H9 (cell line): ENCODE measurements around the gene TSPO2. TPM values are rescaled to one million over a fixed set of nuclear protein-coding genes. Genes with fewer than 3 reads are reported as not detected.

Experiments used
- DNase-seq: peaks from one replicate; pipeline ENCODE4 v3.0.0-alpha.2; 2017
- H2AFZ ChIP-seq: one replicate; pipeline ENCODE4 v1.6.1; 2013; ENCODE audit warnings: mild to moderate bottlenecking, low read length, control low read depth, moderate library complexity
- H2AK5ac ChIP-seq: 2 replicates; pipeline ENCODE4 v1.6.1; 2013; ENCODE audit warnings: low read length, control low read depth, mixed read lengths; ENCODE audit not compliant: insufficient read length
- H2BK120ac ChIP-seq: one replicate; pipeline ENCODE4 v1.6.1; 2013; ENCODE audit warnings: low read depth, mild to moderate bottlenecking, low read length, control low read depth, inconsistent platforms; ENCODE audit not compliant: poor library complexity, severe bottlenecking
- H2BK12ac ChIP-seq: 2 replicates; pipeline ENCODE4 v1.6.1; 2013; ENCODE audit warnings: low read length, control low read depth, mixed read lengths, low read depth; ENCODE audit not compliant: insufficient read length
- H2BK15ac ChIP-seq: 2 replicates; pipeline ENCODE4 v1.6.1; 2013; ENCODE audit warnings: low read depth, low read length, control low read depth
- H2BK20ac ChIP-seq: one replicate; pipeline ENCODE4 v1.6.1; 2013; ENCODE audit warnings: low read depth, mild to moderate bottlenecking, low read length, control low read depth, inconsistent platforms; ENCODE audit not compliant: poor library complexity, severe bottlenecking
- H2BK5ac ChIP-seq: 2 replicates; pipeline ENCODE4 v1.6.1; 2013; ENCODE audit warnings: low read length, control low read depth, mixed read lengths; ENCODE audit not compliant: insufficient read length
- H3K14ac ChIP-seq: 2 replicates; pipeline ENCODE4 v1.6.1; 2013; ENCODE audit warnings: low read length, control low read depth; ENCODE audit not compliant: insufficient read depth
- H3K18ac ChIP-seq: 2 replicates; pipeline ENCODE4 v1.6.1; 2013; ENCODE audit warnings: low read depth, mild to moderate bottlenecking, mixed read lengths, low read length, control low read depth; ENCODE audit not compliant: insufficient read length
- H3K23ac ChIP-seq: 2 replicates; pipeline ENCODE4 v1.6.1; 2013; ENCODE audit warnings: low read length, control low read depth, mixed read lengths, low read depth; ENCODE audit not compliant: insufficient read length
- H3K23me2 ChIP-seq: 2 replicates; pipeline ENCODE4 v1.6.1; 2013; ENCODE audit warnings: low read depth, mild to moderate bottlenecking, mixed read lengths, low read length, control low read depth; ENCODE audit not compliant: insufficient read length, poor library complexity, severe bottlenecking
- H3K27ac ChIP-seq: 2 replicates; pipeline ENCODE4 v1.5.1; 2013; ENCODE audit warnings: low read length, control low read depth, mixed read lengths, low read depth; ENCODE audit not compliant: insufficient read length
- H3K27me3 ChIP-seq: 2 replicates; pipeline ENCODE4 v1.6.1; 2013; ENCODE audit warnings: low read length, control low read depth, inconsistent platforms; ENCODE audit not compliant: insufficient read depth
- H3K4ac ChIP-seq: 2 replicates; pipeline ENCODE4 v1.6.1; 2013; ENCODE audit warnings: low read depth, mild to moderate bottlenecking, control low read depth, inconsistent platforms, low read length, moderate library complexity
- H3K4me1 ChIP-seq: 2 replicates; pipeline ENCODE4 v1.6.1; 2013; ENCODE audit warnings: low read length, control low read depth, inconsistent platforms; ENCODE audit not compliant: insufficient read depth
- H3K4me2 ChIP-seq: 2 replicates; pipeline ENCODE4 v1.6.1; 2013; ENCODE audit warnings: low read length, control low read depth, mixed read lengths; ENCODE audit not compliant: insufficient read length, insufficient read depth
- H3K56ac ChIP-seq: 2 replicates; pipeline ENCODE4 v1.6.1; 2013; ENCODE audit warnings: low read depth, mild to moderate bottlenecking, mixed read lengths, low read length, control low read depth; ENCODE audit not compliant: insufficient read length
- H3K79me1 ChIP-seq: 2 replicates; pipeline ENCODE4 v1.6.1; 2013; ENCODE audit warnings: low read depth, mild to moderate bottlenecking, moderate library complexity, low read length, control low read depth, inconsistent platforms; ENCODE audit not compliant: insufficient read depth, poor library complexity, severe bottlenecking
- H3K79me2 ChIP-seq: 2 replicates; pipeline ENCODE4 v1.6.1; 2013; ENCODE audit warnings: low read length, control low read depth, inconsistent platforms; ENCODE audit not compliant: insufficient read depth
- H3K9ac ChIP-seq: 2 replicates; pipeline ENCODE4 v1.6.1; 2013; ENCODE audit warnings: low read length, control low read depth, mixed read lengths; ENCODE audit not compliant: insufficient read length; ENCODE audit errors: extremely low read depth
- H3K9me3 ChIP-seq: one replicate; pipeline ENCODE4 v1.6.1; 2013; ENCODE audit warnings: low read depth, low read length, inconsistent platforms; ENCODE audit not compliant: control insufficient read depth
- H3T11ph ChIP-seq: one replicate; pipeline ENCODE4 v1.6.1; 2013; ENCODE audit warnings: mild to moderate bottlenecking, low read length, control low read depth, inconsistent platforms
- H4K20me1 ChIP-seq: one replicate; pipeline ENCODE4 v1.6.1; 2013; ENCODE audit not compliant: control insufficient read depth, insufficient read length, insufficient read depth
- H4K5ac ChIP-seq: 2 replicates; pipeline ENCODE4 v1.6.1; 2013; ENCODE audit warnings: low read depth, mild to moderate bottlenecking, mixed read lengths, low read length, control low read depth; ENCODE audit not compliant: insufficient read length
- H4K8ac ChIP-seq: replicated peaks from 2 replicates; pipeline ENCODE4 v1.6.1; 2013; ENCODE audit warnings: low read length, control low read depth, mixed read lengths, low read depth; ENCODE audit not compliant: insufficient read length
- H4K91ac ChIP-seq: 2 replicates; pipeline ENCODE4 v1.6.1; 2013; ENCODE audit warnings: low read depth, mild to moderate bottlenecking, moderate library complexity, mixed read lengths, low read length, control low read depth; ENCODE audit not compliant: insufficient read length
- H3K27ac Mint-ChIP-seq, 3 experiments: 2 replicates in 2 of 3; 3 replicates in 1 of 3; pipeline ENCODE4 v1.8.0; 2020 to 2021; ENCODE audit warnings: mixed read lengths in 3 of 3, mild to moderate bottlenecking in 1 of 3, moderate library complexity in 1 of 3
- H3K27me3 Mint-ChIP-seq: 2 replicates; pipeline ENCODE4 v1.8.0; 2021; ENCODE audit warnings: low read depth, mild to moderate bottlenecking, moderate library complexity, mixed read lengths
- H3K36me3 Mint-ChIP-seq, 3 experiments: 2 replicates in 2 of 3; 3 replicates in 1 of 3; pipeline ENCODE4 v1.8.0; 2020 to 2021; ENCODE audit warnings: low read depth in 3 of 3, mixed read lengths in 3 of 3; ENCODE audit not compliant: insufficient read depth in 1 of 3
- H3K4me1 Mint-ChIP-seq, 2 experiments: 2 replicates each; pipeline ENCODE4 v1.8.0; 2020; ENCODE audit warnings: mixed read lengths in 2 of 2
- H3K4me3 Mint-ChIP-seq, 2 experiments: 2 replicates in 1 of 2; 3 replicates in 1 of 2; pipeline ENCODE4 v1.8.0; 2020 to 2021; ENCODE audit warnings: mild to moderate bottlenecking in 2 of 2, mixed read lengths in 2 of 2, moderate library complexity in 1 of 2
- H3K9me3 Mint-ChIP-seq, 2 experiments: 2 replicates in 1 of 2; 3 replicates in 1 of 2; pipeline ENCODE4 v1.8.0; 2020; ENCODE audit warnings: mild to moderate bottlenecking in 2 of 2, mixed read lengths in 2 of 2, moderate library complexity in 1 of 2
- CTCF ChIP-seq: fragments of 200-600 bp; sonication (generic); conservative IDR thresholded peaks from 3 replicates; pipeline ENCODE4 v1.8.0; 2021; ENCODE audit warnings: antibody characterized with exemption, mild to moderate bottlenecking
- WGBS: extraction: QIAGEN DNeasy Blood & Tissue Kit; methylation state at CpG from one replicate; pipeline ENCODE4 v1.1.7; 2013; ENCODE audit warnings: missing lambda C conversion rate, low lambda C conversion rate, mixed read lengths; ENCODE audit not compliant: insufficient read length; ENCODE audit errors: extremely low coverage; 5-methylcytosine and 5-hydroxymethylcytosine counted together
- total RNA-seq: library from RNA; stranded (reverse); gene quantifications from 2 replicates; pipeline ENCODE4 v1.2.1, GENCODE V29; 2021

TSPO2 gene
- total RNA-seq, 1 experiment from 2014 or later = not detected

- H3T11ph ChIP-seq = no peak overlapping the region
- no peak overlapping the region for H3K18ac ChIP-seq
- H2BK12ac ChIP-seq = no peak overlapping the region
- H3K79me2 ChIP-seq = no peaks in the 10 kb centered on the region
- H2BK120ac ChIP-seq = no peak overlapping the region
- Mint-ChIP-seq H3K4me3 (no peak overlapping the region), H3K27me3 (no peaks in the 10 kb centered on the region), H3K9me3 (no peaks in the 10 kb centered on the region), H3K4me1 (peaks cover 14 to 21% of the 10 kb centered on the region in 2 experiments), H3K27ac (peak overlapping the region in 1 of 3 experiments; percentile 6; a peak in 1 of 7 replicates), H3K36me3 (peaks cover 0 to 1% (median 0%) of the 10 kb centered on the region in 3 experiments; a peak in 2 of 7 replicates)
- H3K14ac ChIP-seq = no peak overlapping the region
- TF ChIP-seq CTCF = no peak
- H3K4ac ChIP-seq = no peak overlapping the region
- no peak overlapping the region for H3K56ac ChIP-seq
- no peak overlapping the region for H4K91ac ChIP-seq
- no peak overlapping the region for H2AK5ac ChIP-seq
- no peaks in the 10 kb centered on the region for H3K79me1 ChIP-seq
- no peak overlapping the region for H4K8ac ChIP-seq
- DNase-seq = no peak
- no peak overlapping the region for H4K5ac ChIP-seq
- no peaks in the 10 kb centered on the region for H3K9me3 ChIP-seq
- H4K20me1 ChIP-seq = no peaks in the 10 kb centered on the region
- no peak overlapping the region for H3K27ac ChIP-seq
- H3K9ac ChIP-seq = no peak overlapping the region
- no peak overlapping the region for H3K23ac ChIP-seq
- no peak overlapping the region for H2BK15ac ChIP-seq
- no peak overlapping the region for H2BK20ac ChIP-seq
- H3K4me2 ChIP-seq = no peak overlapping the region
- H2AFZ ChIP-seq = no peak overlapping the region
- no peaks in the 10 kb centered on the region for H3K23me2 ChIP-seq
- WGBS = no CpG with 5 or more reads among the region's 5 CpGs
- H2BK5ac ChIP-seq = no peak overlapping the region
- H3K27me3 ChIP-seq = no peaks in the 10 kb centered on the region
- H3K4me1 ChIP-seq = peaks cover 7% of the 10 kb centered on the region; the same call in 1 of the 2 replicates
These were observed 9.6 kb downstream of the TSPO2 start for GRCh38 chr6:41051873-41052272.
